DOHH2 (cell line): ENCODE results near the gene KIAA1671.

Source experiments
- H3F3A ChIP-seq: fragments of 200-600 bp; sonication (generic), shearing (Covaris generic); 2 replicates; pipeline ENCODE4 v1.6.0; 2016; ENCODE audit warnings: antibody characterized with exemption, mild to moderate bottlenecking; ENCODE audit not compliant: control insufficient read depth, insufficient read depth
- H3K27ac ChIP-seq: fragments of 200-600 bp; sonication (generic); 2 replicates; pipeline ENCODE4 v1.5.1; 2014; ENCODE audit warnings: low read depth, mild to moderate bottlenecking, low read length, moderate library complexity
- H3K27me3 ChIP-seq: fragments of 200-600 bp; sonication (generic); 2 replicates; pipeline ENCODE4 v1.6.1; 2014; ENCODE audit warnings: mild to moderate bottlenecking, low read length, mixed read lengths; ENCODE audit not compliant: control insufficient read depth
- H3K36me3 ChIP-seq: fragments of 200-600 bp; sonication (generic); 2 replicates; pipeline ENCODE4 v1.6.1; 2014; ENCODE audit warnings: mild to moderate bottlenecking, low read length, moderate library complexity, mixed read lengths; ENCODE audit not compliant: control insufficient read depth
- H3K4me1 ChIP-seq: fragments of 200-600 bp; sonication (generic); 2 replicates; pipeline ENCODE4 v1.6.1; 2014; ENCODE audit warnings: mild to moderate bottlenecking, low read length, mixed read lengths; ENCODE audit not compliant: control insufficient read depth
- H3K4me2 ChIP-seq: fragments of 200-600 bp; sonication (generic); 2 replicates; pipeline ENCODE4 v1.6.0; 2014; ENCODE audit warnings: mild to moderate bottlenecking, low read length, moderate library complexity
- H3K4me3 ChIP-seq: fragments of 200-600 bp; sonication (generic); 2 replicates; pipeline ENCODE4 v1.5.1; 2014; ENCODE audit warnings: mild to moderate bottlenecking, low read length, mixed read lengths
- H3K79me2 ChIP-seq: fragments of 200-600 bp; sonication (generic); 2 replicates; pipeline ENCODE4 v1.6.1; 2014; ENCODE audit warnings: mild to moderate bottlenecking, low read length, mixed read lengths; ENCODE audit not compliant: control insufficient read depth
- H3K9me2 ChIP-seq: fragments of 200-600 bp; sonication (generic); replicated peaks from 2 replicates; pipeline ENCODE4 v1.6.1; 2014; ENCODE audit warnings: mild to moderate bottlenecking, low read length, mixed read lengths; ENCODE audit not compliant: control insufficient read depth
- H3K9me3 ChIP-seq: fragments of 200-600 bp; sonication (generic); 2 replicates; pipeline ENCODE4 v1.6.1; 2014; ENCODE audit warnings: antibody characterized with exemption, low read length, mixed read lengths; ENCODE audit not compliant: control insufficient read depth, insufficient read depth
- H4K20me1 ChIP-seq: fragments of 200-600 bp; sonication (generic); 2 replicates; pipeline ENCODE4 v1.6.0; 2014; ENCODE audit warnings: low read depth, mild to moderate bottlenecking, antibody characterized with exemption, low read length, moderate library complexity; ENCODE audit not compliant: control insufficient read depth, insufficient read depth
- EZH2phosphoT487 ChIP-seq: fragments of 200-600 bp; sonication (generic); IDR thresholded peaks from 2 replicates; pipeline ENCODE4 v1.6.1; 2017; ENCODE audit warnings: borderline replicate concordance, mild to moderate bottlenecking, antibody characterized with exemption, low read length, moderate library complexity, mixed read lengths
- TF ChIP-seq, protein P1 (sequence below): fragments of 200-600 bp; sonication (generic); IDR thresholded peaks from one replicate; pipeline ENCODE4 v1.5.1; 2014; ENCODE audit warnings: antibody characterized with exemption, mild to moderate bottlenecking, low read depth, low read length; ENCODE audit not compliant: poor library complexity, severe bottlenecking

The KIAA1671 gene

DNA sequence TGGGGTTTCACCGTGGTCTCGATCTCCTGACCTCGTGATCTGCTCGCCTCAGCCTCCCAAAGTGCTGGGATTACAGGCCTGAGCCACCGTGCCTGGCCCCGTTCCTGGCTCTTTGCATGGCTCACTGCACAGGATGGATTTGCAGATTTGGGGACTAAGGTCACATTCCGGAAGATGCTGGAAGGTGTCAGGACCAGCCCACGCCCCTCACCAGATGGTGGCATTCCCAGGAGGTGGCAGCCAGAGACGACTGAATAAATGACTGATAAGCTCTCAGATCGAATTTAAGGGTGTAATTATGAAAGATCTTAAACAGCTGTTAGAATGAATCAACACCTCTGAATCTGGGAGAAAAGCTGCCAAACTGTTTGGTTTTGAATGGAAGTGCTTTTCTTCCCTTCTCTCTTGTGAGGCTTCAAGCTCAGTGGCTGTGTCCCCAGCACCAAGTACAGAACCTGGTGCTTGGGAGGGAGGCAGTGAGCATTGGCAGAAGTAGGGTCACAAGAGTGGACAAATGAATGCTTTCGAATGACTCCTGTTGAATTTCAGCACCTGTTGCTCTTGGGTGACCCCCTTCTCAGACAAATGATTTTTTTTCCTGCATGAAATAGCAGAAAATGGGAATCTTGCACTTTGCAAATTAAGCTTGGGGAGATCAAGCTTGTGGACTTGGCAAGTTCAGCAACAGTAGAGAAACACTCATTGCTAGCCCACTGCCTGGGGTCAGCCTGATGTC lies 69.6 kb downstream of the KIAA1671 start:
- Histone ChIP-seq H4K20me1 (no peaks in the 10 kb centered on the region), H3K9me2 (no peaks in the 10 kb centered on the region), H3F3A (no peaks in the 10 kb centered on the region), H3K36me3 (no peaks in the 10 kb centered on the region), H3K27me3 (peaks cover 6% of the 10 kb centered on the region; the same call in 1 of the 2 replicates), H3K9me3 (no peaks in the 10 kb centered on the region), H3K4me2 (no peak overlapping the region), H3K4me3 (no peak overlapping the region), H3K79me2 (no peaks in the 10 kb centered on the region), H3K4me1 (no peaks in the 10 kb centered on the region), H3K27ac (no peak overlapping the region)
- TF ChIP-seq, protein P1, sequence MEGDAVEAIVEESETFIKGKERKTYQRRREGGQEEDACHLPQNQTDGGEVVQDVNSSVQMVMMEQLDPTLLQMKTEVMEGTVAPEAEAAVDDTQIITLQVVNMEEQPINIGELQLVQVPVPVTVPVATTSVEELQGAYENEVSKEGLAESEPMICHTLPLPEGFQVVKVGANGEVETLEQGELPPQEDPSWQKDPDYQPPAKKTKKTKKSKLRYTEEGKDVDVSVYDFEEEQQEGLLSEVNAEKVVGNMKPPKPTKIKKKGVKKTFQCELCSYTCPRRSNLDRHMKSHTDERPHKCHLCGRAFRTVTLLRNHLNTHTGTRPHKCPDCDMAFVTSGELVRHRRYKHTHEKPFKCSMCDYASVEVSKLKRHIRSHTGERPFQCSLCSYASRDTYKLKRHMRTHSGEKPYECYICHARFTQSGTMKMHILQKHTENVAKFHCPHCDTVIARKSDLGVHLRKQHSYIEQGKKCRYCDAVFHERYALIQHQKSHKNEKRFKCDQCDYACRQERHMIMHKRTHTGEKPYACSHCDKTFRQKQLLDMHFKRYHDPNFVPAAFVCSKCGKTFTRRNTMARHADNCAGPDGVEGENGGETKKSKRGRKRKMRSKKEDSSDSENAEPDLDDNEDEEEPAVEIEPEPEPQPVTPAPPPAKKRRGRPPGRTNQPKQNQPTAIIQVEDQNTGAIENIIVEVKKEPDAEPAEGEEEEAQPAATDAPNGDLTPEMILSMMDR = no peak

DNA sequence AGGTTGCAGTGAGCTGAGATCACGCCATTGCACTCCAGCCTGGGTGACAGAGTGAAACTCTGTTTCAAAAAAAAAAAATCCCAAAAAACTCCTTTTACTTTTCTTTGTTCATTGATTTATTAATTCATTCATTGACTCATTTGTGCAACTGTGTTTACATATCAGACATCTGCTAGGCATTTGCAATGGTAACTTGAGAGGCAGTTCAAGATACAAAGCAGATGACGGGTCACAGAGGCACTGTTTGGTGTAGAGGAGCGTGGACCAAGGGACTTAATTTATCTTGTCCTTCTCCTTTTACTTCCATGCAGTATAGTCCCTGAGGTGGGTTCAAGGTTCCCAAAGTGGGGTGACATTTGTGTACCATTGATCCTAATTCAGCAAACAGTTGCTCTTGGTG lies 71.4 kb downstream of the KIAA1671 start:
- H3K9me2 ChIP-seq = no peaks in the 10 kb centered on the region
- H4K20me1 ChIP-seq = no peaks in the 10 kb centered on the region
- peaks cover 6% of the 10 kb centered on the region; the same call in 1 of the 2 replicates for H3K27me3 ChIP-seq
- H3K9me3 ChIP-seq = no peaks in the 10 kb centered on the region
- no peaks in the 10 kb centered on the region for H3F3A ChIP-seq
- no peak overlapping the region for H3K4me2 ChIP-seq
- H3K27ac ChIP-seq = no peak overlapping the region
- no peak overlapping the region for H3K4me3 ChIP-seq
- H3K79me2 ChIP-seq = no peaks in the 10 kb centered on the region
- no peaks in the 10 kb centered on the region for H3K4me1 ChIP-seq
- H3K36me3 ChIP-seq = no peaks in the 10 kb centered on the region
- TF ChIP-seq, protein P1 = no peak
- no peak for TF ChIP-seq EZH2phosphoT487

DNA sequence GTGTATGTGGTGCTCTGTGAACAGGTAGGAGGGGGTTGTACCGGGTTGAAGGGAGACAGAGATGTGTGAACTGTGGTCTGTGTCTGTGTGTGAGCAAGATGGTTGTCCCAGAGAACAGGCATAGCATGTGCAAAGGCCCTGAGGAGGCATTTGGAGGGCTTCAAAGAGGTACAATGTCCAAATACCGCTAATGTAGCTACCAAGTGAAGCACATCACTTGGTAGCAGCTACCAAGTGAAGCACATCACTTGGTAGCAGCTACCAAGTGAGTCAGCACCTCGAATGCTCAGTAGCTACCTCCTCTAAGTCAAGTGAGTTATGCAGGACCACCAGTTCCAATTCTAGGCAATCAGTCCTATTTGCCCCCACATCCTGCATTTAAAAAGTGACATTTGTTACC lies 72.4 kb downstream of the KIAA1671 start:
- H3K9me3 ChIP-seq = no peaks in the 10 kb centered on the region
- no peaks in the 10 kb centered on the region for H3K4me1 ChIP-seq
- TF ChIP-seq, protein P1 = no peak
- TF ChIP-seq EZH2phosphoT487 = no peak
- no peaks in the 10 kb centered on the region for H3K9me2 ChIP-seq
- no peak overlapping the region for H3K4me3 ChIP-seq
- H3K27me3 ChIP-seq = peaks cover 6% of the 10 kb centered on the region; the same call in 1 of the 2 replicates
- H3K79me2 ChIP-seq = no peaks in the 10 kb centered on the region
- no peaks in the 10 kb centered on the region for H4K20me1 ChIP-seq
- H3K27ac ChIP-seq = no peak overlapping the region
- no peak overlapping the region for H3K4me2 ChIP-seq
- H3F3A ChIP-seq = no peaks in the 10 kb centered on the region
- H3K36me3 ChIP-seq = no peaks in the 10 kb centered on the region
